ENCODE measurements around the gene SCGB3A2.

The SCGB3A2 gene

GRCh38 chr5:147878066-147878759, at the start of gene SCGB3A2:
TSS of gene SCGB3A2 (plus strand) at chr5:147878711. CDS start at chr5:147878804, 93 bp downstream.
- DNase-seq: no peak

- no peak for DNase-seq
Observed at GRCh38 chr5:147830035-147830434, 48.5 kb upstream of the SCGB3A2 start.

- DNase-seq: no peak
Observed at GRCh38 chr5:147831465-147831864, 47.0 kb upstream of the SCGB3A2 start, which contains the start of gene SPINK1. TSS of gene SPINK1 (minus strand) at chr5:147831671. CDS start at chr5:147831577, 94 bp downstream.

GRCh38 chr5:147832541-147832940, 46.0 kb upstream of the SCGB3A2 start:
- no peak for DNase-seq

GRCh38 chr5:147835386-147835798, 43.1 kb upstream of the SCGB3A2 start:
- DNase-seq: no peak

- DNase-seq: no peak
Observed at GRCh38 chr5:147836439-147836838, 42.1 kb upstream of the SCGB3A2 start.

GRCh38 chr5:147842869-147843268, 35.6 kb upstream of the SCGB3A2 start:
- no peak for DNase-seq

GRCh38 chr5:147844846-147845245, 33.7 kb upstream of the SCGB3A2 start:
- no peak for DNase-seq

GRCh38 chr5:147845618-147846017, 32.9 kb upstream of the SCGB3A2 start:
- DNase-seq: no peak

- DNase-seq: no peak
Observed at GRCh38 chr5:147849226-147849625, 29.3 kb upstream of the SCGB3A2 start.

- no peak for DNase-seq
Observed at GRCh38 chr5:147851578-147851977, 26.9 kb upstream of the SCGB3A2 start.

- DNase-seq: no peak
Observed at GRCh38 chr5:147852365-147852764, 26.1 kb upstream of the SCGB3A2 start.

GRCh38 chr5:147853372-147853987, 25.0 kb upstream of the SCGB3A2 start:
- no peak for DNase-seq

- DNase-seq: no peak
Observed at GRCh38 chr5:147854331-147854730, 24.2 kb upstream of the SCGB3A2 start.

GRCh38 chr5:147854894-147855773, 23.4 kb upstream of the SCGB3A2 start:
- no peak for DNase-seq

- no peak for DNase-seq
Observed at GRCh38 chr5:147855774-147856069, 22.8 kb upstream of the SCGB3A2 start.

GRCh38 chr5:147856801-147857200, 21.7 kb upstream of the SCGB3A2 start:
- DNase-seq: no peak

- DNase-seq: no peak
Observed at GRCh38 chr5:147857302-147858129, 21.0 kb upstream of the SCGB3A2 start.

GRCh38 chr5:147858565-147858964, 19.9 kb upstream of the SCGB3A2 start:
- no peak for DNase-seq

GRCh38 chr5:147859962-147860640, 18.4 kb upstream of the SCGB3A2 start:
- no peak for DNase-seq

GRCh38 chr5:147860641-147861025, 17.9 kb upstream of the SCGB3A2 start:
- DNase-seq: no peak

GRCh38 chr5:147863454-147864158, 14.9 kb upstream of the SCGB3A2 start:
- no peak for DNase-seq

All from NCI-H524 treated with DMSO at 0.1 percent for 48 hours (cell line).